Measurements from ENCODE around the gene CETN3.

The CETN3 gene

DNA sequence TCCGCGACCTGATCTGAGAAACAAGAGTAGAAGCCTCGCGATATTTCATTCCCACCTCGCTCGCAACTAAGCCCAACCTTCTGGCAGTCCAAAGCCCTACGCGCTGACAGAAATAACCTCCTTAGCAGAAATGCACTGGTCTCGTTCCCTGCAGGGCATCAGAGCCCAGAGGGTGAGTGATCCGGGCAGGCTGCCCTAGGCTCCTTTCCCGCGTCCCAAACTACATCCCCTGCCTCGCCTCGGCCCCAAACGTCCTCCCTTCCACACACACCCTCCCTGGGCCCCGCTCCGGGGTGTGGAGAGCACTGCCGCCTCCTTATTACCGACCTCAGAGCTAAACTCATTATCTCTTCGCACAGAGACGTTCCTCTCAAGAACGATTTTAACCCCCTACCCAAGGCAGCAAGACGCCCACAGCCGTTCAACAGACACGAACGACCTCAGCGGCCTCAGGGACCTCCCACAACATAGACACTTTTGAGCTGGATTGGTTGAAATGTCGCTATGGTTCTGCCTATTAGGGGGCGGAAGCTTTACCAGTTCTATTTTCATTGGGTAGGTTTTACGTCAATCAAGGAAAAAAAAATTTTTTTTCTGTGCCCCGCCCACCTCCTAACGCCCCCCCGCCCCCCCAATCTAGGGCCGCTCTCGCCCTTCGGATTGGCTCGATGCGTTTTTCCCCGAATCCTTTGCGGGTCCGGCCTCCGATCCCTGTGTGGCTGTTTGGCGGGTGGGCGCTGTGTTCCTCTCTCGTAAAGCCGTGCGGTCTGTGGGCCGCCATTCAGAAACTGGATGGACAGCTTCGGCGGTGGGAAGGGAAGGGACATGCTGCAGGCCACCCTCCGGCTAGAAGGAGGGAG lies at the start of gene CETN3:
Gene CETN3, minus strand, starts transcription at position 439 of the 860 bp plus-strand sequence. Its CDS starts 95 bp downstream, at position 344.
- DNase-seq (ENCODE audit: low spot score): peak; percentile 97

DNA sequence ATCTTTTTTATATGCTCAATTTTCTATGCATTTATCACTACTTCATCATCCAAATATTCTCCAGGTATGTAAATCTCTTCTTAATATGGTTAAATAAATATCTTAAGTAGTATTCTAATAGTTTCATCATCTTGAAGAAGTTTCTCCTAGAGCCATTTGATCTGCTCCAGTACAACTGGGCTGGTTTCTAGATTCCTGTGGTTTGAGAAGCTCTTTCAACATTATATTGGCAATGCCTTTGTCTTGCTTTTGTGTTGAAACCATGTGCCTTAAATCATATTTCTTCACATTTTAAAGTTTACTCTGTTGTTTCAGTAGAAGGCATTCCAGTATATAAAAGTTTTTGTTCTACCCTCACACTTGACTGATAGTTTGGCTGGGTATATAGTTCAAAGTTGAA lies 37.4 kb upstream of the CETN3 start:
- DNase-seq (ENCODE audit: low spot score): no peak

DNA sequence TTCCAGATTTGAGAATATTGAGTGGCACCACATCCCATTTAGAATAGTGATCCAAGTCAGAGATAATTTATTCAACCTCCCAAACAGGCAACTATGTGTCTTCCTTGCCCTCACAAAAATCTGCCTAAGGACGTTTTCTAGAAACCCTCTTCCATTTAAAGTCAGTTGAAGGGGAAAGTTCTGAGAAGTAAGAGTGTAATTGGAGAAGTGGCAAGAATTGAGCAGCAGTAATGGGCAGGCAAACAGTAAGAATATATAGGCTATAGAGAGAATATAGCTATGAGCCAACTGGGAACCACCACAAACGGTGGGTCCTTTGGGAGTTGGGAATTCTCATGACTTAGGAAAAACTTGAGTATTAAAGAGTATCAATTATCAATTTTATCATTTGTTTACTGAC lies 31.1 kb upstream of the CETN3 start:
- DNase-seq (ENCODE audit: low spot score): no peak

DNA sequence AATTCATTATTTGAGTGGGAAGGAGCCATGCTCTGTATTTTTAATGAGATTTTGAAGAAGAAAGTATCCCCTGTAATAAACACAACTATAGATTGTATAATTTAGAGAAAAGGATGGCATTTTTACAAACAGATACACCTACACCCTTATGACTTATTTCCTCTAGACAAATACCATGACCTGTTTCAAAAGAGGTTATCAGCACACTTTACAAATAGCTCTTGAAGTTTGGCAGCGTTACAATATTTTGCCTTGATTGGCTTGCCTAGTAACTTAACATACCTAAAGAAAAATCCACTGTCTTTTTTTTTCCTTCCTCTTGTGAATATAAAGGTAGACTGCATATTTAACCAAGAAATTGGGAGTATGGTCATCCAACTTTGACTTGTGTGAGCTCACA lies 28.5 kb upstream of the CETN3 start:
- DNase-seq (ENCODE audit: low spot score): peak; percentile 26

DNA sequence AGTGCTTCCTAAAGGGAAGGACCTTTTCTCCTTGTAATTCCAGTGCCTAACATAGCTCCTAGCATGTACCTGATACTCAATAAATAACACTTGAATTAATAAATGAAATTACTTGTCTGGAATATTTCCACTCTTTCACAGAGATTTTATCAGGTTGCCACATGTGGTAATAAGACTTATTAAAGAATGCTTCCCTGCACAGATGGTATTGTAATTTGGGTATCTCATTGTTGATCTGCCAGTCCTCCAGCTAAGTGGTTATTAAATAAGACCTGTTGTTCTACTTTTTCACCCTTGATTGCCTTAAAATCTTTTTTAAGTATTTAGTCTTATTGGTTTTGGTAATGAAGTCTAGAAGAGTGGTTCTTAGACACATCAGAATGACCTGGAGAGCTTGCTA lies 28.1 kb upstream of the CETN3 start:
- DNase-seq (ENCODE audit: low spot score): no peak

DNA sequence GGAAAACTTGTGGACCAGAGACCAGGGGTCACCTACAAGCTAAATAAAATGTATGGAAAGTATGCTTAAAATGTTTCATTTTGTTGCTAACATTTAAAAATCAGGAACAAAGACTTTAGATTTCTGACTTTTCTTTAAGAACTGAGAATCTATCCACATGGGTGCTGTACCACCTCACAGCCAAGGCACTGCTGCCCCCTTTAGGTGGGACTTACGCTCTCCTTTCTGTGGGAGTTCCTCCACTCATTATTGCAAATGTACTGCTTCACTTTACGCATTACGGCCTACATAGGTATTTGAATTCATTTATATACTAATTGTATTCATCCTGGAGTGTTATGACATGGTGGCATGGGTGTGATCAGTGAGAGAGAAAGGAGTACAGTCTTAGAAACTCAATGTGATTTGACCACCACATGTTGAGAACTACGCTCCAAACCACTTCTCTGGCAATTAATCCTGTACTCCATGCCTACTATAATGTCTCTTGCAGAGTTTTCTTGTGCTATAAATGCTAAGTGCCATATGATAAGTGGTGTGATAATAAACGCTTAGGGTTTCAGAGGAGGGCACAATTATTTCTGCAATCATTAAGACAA lies 24.7 kb upstream of the CETN3 start:
- peak; percentile 5 for DNase-seq (ENCODE audit: low spot score)

DNA sequence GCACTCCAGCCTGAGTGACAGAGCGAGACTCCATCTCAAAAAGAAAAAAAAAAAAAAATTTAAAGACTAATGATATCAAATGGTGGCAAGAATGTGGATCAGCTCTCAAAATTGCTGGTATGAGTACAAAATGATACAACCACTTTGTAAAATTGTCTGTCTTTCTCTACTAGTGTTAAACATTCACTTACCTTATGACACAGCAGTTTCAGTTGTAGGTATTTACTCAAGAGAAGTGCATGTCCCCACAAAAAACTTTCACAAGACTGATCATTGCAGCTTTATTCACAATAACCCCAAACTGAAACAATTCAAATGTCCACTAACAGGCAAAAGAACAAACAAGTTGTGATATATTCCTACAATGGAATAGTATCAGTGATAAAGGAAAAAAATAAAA lies 14.7 kb upstream of the CETN3 start:
- no peak for DNase-seq (ENCODE audit: low spot score)

DNA sequence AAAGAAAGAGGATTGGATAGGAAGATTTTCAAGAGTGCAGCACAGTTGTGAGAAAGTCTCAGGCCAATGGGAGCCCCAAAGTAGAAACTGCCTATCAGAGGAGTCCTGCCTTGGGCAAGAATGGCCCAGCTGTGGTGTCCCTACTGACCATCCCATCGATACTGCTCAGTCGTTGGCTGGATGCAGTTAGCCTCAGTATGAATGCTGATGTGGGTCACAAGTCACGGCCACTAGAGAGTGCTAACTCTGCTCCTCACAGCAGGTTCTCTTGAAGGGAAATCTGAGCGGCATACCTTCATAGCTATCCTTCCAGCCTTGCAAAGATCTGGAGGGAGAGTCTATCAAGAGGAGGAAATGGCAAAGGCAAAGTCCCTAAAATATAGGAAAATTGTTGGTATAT lies 11.6 kb upstream of the CETN3 start:
- DNase-seq (ENCODE audit: low spot score): no peak

DNA sequence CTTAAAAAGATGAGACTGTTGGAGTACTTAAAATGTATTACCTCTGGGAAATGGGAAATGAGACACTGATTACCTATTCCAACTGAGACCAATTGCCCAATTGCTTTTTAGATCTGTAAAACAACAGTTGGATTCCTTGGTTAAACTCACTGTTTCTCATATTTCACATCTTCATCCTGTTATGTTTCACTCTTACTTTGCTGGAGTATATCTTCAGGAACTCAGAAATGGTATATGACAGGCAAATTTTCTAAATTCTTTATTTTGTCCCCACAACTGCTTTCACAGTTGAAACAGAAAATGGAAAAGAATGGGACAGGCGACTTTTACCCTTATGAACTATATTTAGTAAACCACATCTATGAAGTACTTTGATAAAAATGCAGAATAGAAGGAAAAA lies 8.7 kb upstream of the CETN3 start:
- no peak for DNase-seq (ENCODE audit: low spot score)

DNA sequence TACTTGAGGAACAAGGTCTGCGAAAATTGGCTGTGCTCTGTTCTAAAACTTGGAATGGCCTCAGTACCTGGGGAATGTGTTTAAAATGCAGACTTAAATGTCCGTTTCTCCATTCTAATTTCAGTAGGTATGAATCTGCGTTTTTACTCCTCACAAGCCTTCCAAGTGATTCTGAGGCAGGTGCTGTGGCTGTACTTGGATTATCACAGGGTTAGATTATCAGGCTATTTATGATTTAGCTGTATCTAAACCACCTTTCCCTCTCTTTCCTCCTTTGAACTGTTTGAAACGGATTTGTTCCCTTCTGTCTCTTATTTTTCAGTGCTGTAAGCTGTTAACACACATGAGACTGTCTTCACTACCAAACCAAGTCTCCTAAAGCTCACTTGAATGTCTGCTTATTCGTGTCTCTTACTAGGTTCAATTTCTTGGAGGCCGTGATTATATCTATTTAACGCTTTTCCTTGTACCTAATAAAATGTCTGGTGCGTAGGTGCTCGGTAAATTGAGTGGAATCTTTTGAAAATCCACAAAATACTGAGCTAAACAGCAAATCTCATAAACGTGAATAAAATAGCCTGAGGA lies 714 bp upstream of the CETN3 start:
- DNase-seq (ENCODE audit: low spot score): peak; percentile 15

DNA sequence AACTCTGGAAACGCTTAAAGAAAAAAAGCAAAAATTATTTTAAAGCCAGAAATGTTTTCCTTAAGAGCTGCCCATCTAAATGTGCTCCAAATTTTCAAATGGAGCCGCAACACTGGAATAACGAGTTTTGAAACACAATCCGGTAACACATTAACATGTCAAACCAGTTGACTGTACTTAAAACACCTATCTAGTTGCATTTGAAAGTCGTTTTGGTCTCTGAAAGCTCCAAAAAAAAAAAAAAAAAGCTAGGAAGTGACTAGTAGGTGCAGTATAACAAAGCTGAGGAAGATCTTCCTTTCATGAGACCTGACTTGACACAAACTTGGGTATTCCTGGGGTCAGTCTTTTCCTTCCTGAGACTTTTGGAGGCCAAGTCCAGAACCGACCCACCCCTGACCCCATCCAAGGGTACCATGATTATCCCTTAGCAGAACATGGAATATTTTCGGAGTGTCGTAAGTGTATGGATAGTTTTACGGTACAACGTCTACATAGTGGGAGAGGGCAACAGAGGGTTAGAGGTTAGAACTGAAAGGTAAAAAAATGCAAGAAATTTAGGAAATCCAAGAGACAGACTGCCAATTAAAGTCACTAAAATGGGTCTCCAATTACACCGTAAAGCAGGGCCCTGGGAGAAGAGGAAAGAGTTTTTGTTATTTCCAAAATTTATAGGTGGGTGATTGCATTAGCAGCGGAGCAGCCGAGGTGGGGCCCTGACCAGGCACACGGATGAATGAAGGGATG lies 812 bp downstream of the CETN3 start:
- DNase-seq (ENCODE audit: low spot score): peak; percentile 7

DNA sequence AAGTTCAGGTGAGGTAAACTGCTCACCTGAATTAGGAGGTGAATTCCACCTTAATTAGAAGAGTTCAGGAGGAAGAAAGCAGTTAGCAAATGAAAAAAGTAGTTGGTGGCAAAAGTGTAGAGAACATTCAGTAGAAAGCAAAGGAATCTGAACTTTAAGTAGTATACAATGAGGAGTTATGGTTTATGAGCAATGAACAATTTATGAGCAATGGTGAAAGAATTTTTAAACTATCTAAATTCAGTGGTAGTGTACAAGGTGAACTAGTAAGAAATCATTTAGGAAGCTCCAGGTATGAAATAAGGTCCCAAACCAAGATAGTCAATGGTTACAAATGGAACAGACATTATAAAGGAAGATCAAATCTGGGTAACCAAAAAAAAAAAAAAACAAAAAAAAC lies 3.1 kb downstream of the CETN3 start:
- DNase-seq (ENCODE audit: low spot score): no peak

DNA sequence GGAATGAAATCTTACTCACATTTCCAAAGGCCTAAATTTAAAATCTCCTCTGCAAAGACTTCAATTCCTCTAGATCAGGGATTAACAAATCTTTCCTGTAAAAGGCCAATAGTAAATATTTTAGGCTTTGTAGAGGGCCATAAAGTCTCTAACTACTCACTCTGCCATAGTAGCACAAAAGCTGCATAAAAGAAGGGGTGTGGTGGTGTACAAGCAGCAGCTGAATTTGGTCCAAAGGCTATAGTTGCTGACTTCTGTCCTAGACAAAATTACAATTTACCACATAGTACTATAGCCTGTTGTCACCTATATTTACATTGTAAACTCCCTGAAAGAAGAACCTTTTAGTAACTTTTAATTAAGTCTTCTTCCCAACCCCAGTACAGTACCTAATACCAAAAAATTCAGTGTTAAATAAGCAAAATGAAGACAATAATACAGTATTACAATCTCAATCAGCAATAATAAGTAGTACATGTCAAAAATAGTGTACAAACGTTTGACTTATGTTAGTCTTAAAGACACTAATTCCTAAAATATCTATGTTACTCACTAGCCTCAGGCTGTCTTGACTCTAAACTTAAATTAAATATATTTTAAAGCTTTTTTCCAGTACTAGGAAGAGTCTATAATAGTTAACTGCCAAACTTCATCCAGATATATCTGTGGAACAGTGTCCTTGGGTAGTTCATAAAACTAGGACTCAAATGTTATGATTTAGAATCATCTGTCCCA lies 6.9 kb downstream of the CETN3 start:
- DNase-seq (ENCODE audit: low spot score): no peak

DNA sequence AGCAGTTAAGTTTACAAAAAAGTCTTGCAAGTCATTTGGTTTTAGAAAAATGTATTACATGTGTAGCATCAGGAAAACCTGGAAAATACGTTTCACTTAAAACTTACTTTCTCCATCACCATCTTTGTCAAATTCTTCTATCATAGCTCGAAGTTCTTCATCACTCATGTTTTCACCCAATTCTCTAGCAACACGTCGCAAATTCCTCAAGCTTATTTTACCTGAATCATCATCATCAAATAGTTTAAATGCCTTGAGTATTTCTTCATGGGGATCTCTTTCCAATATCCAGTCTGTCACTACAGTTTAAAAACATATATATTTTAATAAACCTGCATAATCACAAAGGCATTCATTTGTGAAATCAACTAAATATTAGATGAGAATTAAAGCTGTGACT lies 10.3 kb downstream of the CETN3 start:
- DNase-seq (ENCODE audit: low spot score): no peak

DNA sequence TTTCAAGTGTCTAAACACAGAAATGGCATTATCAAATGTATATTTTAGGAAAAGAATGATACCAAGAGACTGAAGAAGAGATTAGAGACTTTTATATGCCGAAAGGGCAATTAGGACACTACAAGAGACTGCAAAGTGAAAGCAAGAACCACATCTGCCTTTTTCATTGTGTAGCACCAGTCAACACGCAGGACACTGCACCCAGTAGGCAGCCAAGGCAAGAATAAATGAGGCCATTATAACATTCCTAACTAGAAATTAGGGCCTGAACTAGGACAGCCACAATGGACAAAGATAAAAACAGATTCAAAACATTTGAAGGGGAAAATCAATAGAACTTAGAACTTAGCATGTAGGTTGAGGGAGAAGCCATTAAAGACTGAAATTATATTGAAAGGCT lies 10.8 kb downstream of the CETN3 start:
- DNase-seq (ENCODE audit: low spot score): no peak

DNA sequence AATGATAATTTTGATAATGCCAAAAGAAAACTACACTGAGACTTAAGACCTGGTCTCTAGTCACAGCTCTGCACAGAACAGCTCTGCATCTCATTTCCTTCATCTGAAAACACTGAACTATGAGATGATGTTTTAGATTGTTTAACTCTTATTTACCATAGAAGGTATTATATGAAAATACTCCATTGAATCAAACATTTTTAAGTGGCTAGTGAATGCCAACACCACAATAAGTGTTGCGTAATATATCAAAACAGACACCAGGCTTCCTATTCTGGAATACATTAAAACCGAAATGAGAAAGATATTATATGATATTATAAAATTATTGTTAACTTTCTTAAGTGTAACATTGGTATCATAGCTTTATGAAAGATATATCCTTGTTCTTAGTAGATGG lies 14.6 kb downstream of the CETN3 start:
- DNase-seq (ENCODE audit: low spot score): no peak

DNA sequence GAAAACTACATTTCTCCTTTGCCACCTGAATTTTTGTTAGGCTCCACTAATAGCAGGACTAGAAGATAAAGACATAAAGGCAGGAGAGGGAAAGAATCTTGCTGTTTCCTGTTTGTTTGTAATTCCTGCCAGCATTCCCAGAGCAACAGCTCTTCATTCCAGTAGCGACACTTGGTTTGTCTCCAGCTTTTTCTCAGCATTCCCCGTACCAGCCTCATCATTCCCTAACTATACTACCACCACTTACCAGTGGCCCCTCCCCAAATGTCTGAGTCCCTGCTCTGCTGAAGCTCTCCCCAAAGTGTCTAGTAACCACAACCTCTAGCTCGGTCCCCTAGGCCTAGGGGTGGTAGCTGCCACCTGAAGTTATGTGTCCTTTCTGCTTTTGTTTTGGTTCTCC lies 18.6 kb downstream of the CETN3 start:
- DNase-seq (ENCODE audit: low spot score): no peak

DNA sequence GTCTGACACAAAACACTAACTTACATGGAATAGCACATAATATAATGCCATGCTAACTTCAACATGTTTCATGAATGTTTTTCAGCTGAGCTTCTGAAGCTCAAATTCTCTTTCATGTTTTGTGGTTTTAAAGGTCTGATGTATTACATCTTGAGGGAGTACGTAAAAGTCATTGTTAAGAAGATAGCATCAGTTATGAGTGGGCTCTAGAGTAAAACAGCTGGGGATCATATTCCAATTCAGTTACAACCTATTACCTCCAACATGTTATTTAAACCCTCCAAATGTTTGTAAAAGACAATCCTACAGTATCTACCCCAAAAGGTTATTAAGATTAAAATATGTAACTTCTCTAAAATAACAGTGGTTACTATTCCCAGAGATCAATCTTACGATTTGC lies 19.2 kb downstream of the CETN3 start:
- no peak for DNase-seq (ENCODE audit: low spot score)

DNA sequence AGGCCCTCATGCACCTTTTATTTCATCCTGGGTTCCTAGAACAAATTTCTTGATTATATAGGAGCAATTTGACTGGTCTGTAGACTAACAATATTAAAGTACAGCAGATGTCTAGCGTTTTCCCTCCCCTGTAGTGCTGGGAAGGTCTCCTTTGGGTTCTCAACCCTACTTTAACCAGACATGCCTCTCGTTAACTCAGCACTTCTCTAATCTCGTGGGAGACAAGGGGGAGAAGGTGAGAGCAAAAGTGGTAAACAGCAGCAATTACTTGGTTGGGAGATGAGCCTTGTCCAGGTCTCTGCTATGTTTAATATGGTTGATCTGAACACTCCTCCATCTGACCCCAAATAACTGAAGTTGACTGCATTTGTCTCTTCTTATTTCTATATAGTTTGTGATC lies 22.0 kb downstream of the CETN3 start:
- no peak for DNase-seq (ENCODE audit: low spot score)

DNA sequence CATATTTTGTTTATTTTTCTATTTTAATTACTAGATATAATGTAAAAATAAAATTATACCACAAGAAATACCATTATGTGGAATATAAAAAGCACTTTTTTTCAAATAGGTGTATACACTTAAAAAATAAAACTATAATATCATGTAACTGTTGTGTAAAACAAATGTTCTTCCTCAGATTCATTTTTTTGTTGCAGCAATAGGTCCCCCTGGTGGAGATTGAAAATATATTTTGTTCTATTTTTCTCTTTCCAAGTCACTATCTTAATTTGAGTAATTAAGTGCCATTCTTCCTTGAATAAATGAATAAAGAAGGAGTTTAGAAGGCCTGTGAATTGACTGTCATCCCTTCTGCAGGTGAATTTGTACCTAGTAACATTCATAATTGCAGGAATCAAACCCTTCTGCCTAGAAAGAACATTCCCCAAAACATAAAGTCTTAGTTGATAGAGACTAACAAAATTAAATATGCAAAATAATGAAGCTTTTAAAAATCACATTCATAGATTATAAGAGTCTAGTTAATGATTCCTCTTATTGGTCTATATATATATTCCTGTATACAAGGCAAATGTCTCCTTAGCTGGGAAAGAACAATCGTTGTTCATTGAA lies 23.4 kb downstream of the CETN3 start:
- peak; percentile 47 for DNase-seq (ENCODE audit: low spot score)

DNA sequence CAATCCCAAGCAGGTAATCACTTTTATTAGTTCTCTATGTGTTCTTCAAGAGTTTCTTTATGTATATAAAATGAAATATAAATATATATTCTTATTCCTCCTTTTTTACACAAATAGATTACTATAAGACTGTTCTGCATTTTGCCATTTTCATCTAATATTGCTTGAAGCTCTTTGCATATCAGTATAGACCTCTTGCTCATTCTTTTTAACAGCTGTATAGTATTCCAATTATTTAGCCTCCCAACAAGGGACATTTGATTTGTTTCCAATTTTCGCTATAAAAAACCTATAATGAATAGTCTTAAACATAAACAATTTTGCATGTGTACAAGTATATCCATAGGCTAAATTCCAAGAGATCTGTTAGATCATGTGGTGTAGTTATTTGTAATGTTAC lies 25.2 kb downstream of the CETN3 start:
- DNase-seq (ENCODE audit: low spot score): no peak

DNA sequence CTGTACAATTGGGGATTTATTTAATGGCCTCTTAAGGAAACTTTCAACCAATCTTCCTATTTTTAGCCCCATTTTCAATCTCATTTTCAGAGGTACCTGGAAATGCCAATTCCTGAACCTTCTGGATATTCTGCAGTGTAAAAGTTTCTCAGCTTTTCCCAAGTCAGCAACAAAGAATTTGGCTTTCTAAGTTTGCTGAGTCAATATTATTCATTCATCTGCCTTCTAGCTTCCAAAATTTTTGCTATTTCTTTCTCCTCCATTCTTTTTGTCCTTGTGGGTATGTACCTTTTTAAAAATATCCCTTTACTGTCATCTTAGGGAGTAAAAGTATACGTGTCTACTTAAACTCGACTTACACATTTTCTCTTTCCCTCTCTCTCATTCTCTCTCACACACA lies 25.7 kb downstream of the CETN3 start:
- no peak for DNase-seq (ENCODE audit: low spot score)

Measured in LoVo (cell line).